ENCODE data around the gene USP2. TPM values are rescaled to one million over a fixed set of nuclear protein-coding genes. Genes with fewer than 3 reads are reported as not detected.

USP2 gene
- total RNA-seq, 1 experiment from 2014 or later = 5.7 TPM

DNA sequence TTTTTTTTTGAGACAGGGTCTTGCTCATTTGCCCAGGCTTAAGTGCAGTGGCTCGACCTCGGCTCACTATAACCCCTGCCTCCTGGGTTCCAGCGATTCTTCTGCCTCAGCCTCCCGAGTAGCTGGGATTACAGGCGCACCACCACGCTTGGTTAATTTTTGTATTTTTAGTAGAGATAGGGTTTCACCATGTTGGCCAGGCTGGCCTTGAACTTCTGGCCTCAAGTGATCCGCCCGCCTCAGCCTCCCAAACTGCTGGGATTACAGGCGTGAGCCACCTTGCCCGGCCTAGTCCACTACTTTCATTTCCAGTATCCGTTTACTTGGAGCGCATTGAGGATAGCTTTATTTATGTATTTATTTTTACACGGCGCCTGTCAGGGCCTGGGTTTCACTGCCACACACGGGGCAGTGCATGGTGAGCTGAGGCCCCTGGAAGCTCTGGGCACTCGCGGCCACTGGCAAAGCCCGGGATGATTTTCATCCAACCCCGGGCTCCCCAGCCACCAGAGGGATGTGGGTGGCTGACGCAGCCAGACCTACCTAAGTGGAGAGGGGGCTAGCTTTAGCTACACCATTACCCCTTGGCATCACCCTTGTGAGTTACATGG lies 58.5 kb downstream of the USP2 start:
- H2BK5ac ChIP-seq (ENCODE audit: insufficient read length, low read length) = no peak overlapping the region
- no CpG with 5 or more reads among the region's 20 CpGs for WGBS (ENCODE audit: extremely low coverage, insufficient read length, low lambda C conversion rate)

More for the DNA sequence above, 58.5 kb downstream of the USP2 start:
- Histone ChIP-seq H4K91ac (ENCODE audit: insufficient read length, low read depth, low read length) (no peak overlapping the region), H3K56ac (ENCODE audit: insufficient read length, low read depth, low read length) (no peak overlapping the region), H3K4me1 (ENCODE audit: insufficient read depth, low read length) (peaks cover 15% of the 10 kb centered on the region; the same call in 1 of the 2 replicates), H3K4me2 (ENCODE audit: insufficient read depth, insufficient read length, low read length) (no peak overlapping the region), H3K27ac (ENCODE audit: insufficient read length, low read depth, low read length) (no peak overlapping the region), H3K79me1 (ENCODE audit: insufficient read depth, low read depth, low read length, poor library complexity, severe bottlenecking) (no peaks in the 10 kb centered on the region), H2BK15ac (ENCODE audit: low read depth, low read length) (no peak overlapping the region), H3K4ac (ENCODE audit: low read depth, low read length) (no peak overlapping the region), H3K18ac (ENCODE audit: insufficient read length, low read depth, low read length) (no peak overlapping the region), H2BK120ac (ENCODE audit: low read depth, low read length, poor library complexity, severe bottlenecking) (no peak overlapping the region), H3K79me2 (ENCODE audit: insufficient read depth, low read length) (no peaks in the 10 kb centered on the region), H4K5ac (ENCODE audit: insufficient read length, low read depth, low read length) (no peak overlapping the region), H2BK12ac (ENCODE audit: insufficient read length, low read depth, low read length) (no peak overlapping the region), H2BK20ac (ENCODE audit: low read depth, low read length, poor library complexity, severe bottlenecking) (no peak overlapping the region), H2AFZ (ENCODE audit: low read length) (no peak overlapping the region), H3T11ph (ENCODE audit: low read length) (no peak overlapping the region), H3K9ac (ENCODE audit: extremely low read depth, insufficient read length, low read length) (no peak overlapping the region), H3K23me2 (ENCODE audit: insufficient read length, low read depth, low read length, poor library complexity, severe bottlenecking) (peaks cover 12% of the 10 kb centered on the region), H3K23ac (ENCODE audit: insufficient read length, low read depth, low read length) (no peak overlapping the region), H4K20me1 (ENCODE audit: control insufficient read depth, insufficient read depth, insufficient read length) (no peaks in the 10 kb centered on the region), H3K14ac (ENCODE audit: insufficient read depth, low read length) (no peak overlapping the region), H3K27me3 (ENCODE audit: insufficient read depth, low read length) (no peaks in the 10 kb centered on the region), H2AK5ac (ENCODE audit: insufficient read length, low read length) (no peak overlapping the region), H3K9me3 (ENCODE audit: control insufficient read depth, low read depth, low read length) (no peaks in the 10 kb centered on the region), H4K8ac (replicated peaks; ENCODE audit: insufficient read length, low read depth, low read length) (no peak overlapping the region)
- Mint-ChIP-seq H3K4me3 (no peak overlapping the region), H3K4me1 (peaks cover 34 to 36% of the 10 kb centered on the region in 2 experiments), H3K27me3 (ENCODE audit: low read depth) (peaks cover 3% of the 10 kb centered on the region), H3K36me3 (ENCODE audit: insufficient read depth in 1 of 3, low read depth in 3 of 3) (no peaks in the 10 kb centered on the region), H3K9me3 (no peaks in the 10 kb centered on the region; a peak in 1 of 5 replicates), H3K27ac (no peak overlapping the region)
- DNase-seq = no peak
- TF ChIP-seq CTCF (conservative IDR thresholded peaks at IDR 0.05) = no peak
